GM12878 (cell line): Measurements from ENCODE around the gene KCNA2. TPM values are rescaled to one million over a fixed set of nuclear protein-coding genes. Genes with fewer than 3 reads are reported as not detected.

Source experiments
- EZH2 ChIP-seq: IDR thresholded peaks from 2 replicates; pipeline ENCODE4 v1.6.1; 2012; ENCODE audit warnings: low read depth, mild to moderate bottlenecking, control low read depth, inconsistent platforms, low read length, borderline replicate concordance; ENCODE audit not compliant: control insufficient read depth
- NKRF ChIP-seq: fragments of 450-650 bp; conservative IDR thresholded peaks from 2 replicates; pipeline ENCODE4 v1.6.1; 2017; ENCODE audit warnings: mild to moderate bottlenecking, moderate library complexity
- PRDM15 ChIP-seq: fragments of 450-650 bp; formaldehyde crosslinking; IDR thresholded peaks from 2 replicates; pipeline ENCODE4 v1.4.0; 2020; ENCODE audit warnings: mild to moderate bottlenecking, moderate library complexity
- RELA ChIP-seq: fragments of 450-650 bp; IDR thresholded peaks from 2 replicates; pipeline ENCODE4 v1.8.0; 2014; ENCODE audit warnings: borderline replicate concordance; ENCODE audit not compliant: partially characterized antibody
- SMC3 ChIP-seq: IDR thresholded peaks from 2 replicates; pipeline ENCODE4 v1.6.1; 2011; ENCODE audit warnings: low read length, improper control_type of control experiment, borderline replicate concordance
- YY1 ChIP-seq: IDR thresholded peaks from 2 replicates; pipeline ENCODE4 v1.6.1; 2011; ENCODE audit warnings: low read depth, mild to moderate bottlenecking, low read length
- ZNF274 ChIP-seq: IDR thresholded peaks from one replicate; pipeline ENCODE4 v1.8.0; 2011; ENCODE audit not compliant: insufficient read length, insufficient read depth
- polyA plus RNA-seq, 11 experiments: library from polyadenylated mRNA; depleted of rRNA in 4 of 11; unstranded in 6 of 11; stranded (reverse) in 5 of 11; fragments of >200 nt; fragmentation: Nextera tagmentation in 4 of 11; fragmentation: Illumina TruSeq in 1 of 11; extraction: Ambion mirVana in 4 of 11; extraction: Trizol in 1 of 11; gene quantifications; 1 replicate in 1 of 11; 2 replicates in 10 of 11; pipeline versions ENCODE4 v1.2.1 to v1.2.3, GENCODE V29; 2011 to 2016; ENCODE audit warnings: inconsistent platforms in 2 of 11, missing spikeins in 2 of 11, low read depth in 1 of 11
- total RNA-seq, 4 experiments: library from RNA; depleted of rRNA in 3 of 4; stranded (reverse); fragments of >200 nt in 3 of 4; fragmentation: Illumina TruSeq in 1 of 4; extraction: Trizol in 1 of 4; gene quantifications; 2 replicates each; pipeline versions ENCODE4 v1.2.1 to v1.2.3, GENCODE V29; 2013 to 2021

KCNA2 gene
- total and polyA plus RNA-seq, 10 of the 15 experiments (the other 5 are each of a cell fraction or from before 2014, with no cell fraction given): 0.02 to 0.56 (median 0.10) TPM; not detected in 2

GRCh38 chr1:110615548-110616130 lies 9.5 kb upstream of the KCNA2 start (continued):
- TF ChIP-seq NKRF (no peak), YY1 (0 out of 2 replicates have a peak, but pooled peaks have one; percentile 25), SMC3 (peak; percentile 70), EZH2 (no peak), RELA (no peak), PRDM15 (CRISPR knock-in tag) (no peak), ZNF274 (no peak)
